G401 (cell line): ENCODE data around the gene GRK7. TPM values are rescaled to one million over a fixed set of nuclear protein-coding genes. Genes with fewer than 3 reads are reported as not detected.

Source experiments
- DNase-seq: peaks from one replicate; pipeline ENCODE4 v3.0.0-alpha.2; 2015; ENCODE audit warnings: low spot score
- in situ Hi-C: cut with HindIII; loops from 2 replicates; pipeline ENCODE4 v1.10.0; 2016; ENCODE audit warnings: low sequenced_read_pairs, mixed read lengths
- total RNA-seq: library from RNA; depleted of rRNA; stranded (reverse); fragments of >200 nt; shearing (Covaris generic); gene quantifications from 2 replicates; pipeline ENCODE4 v1.2.3, GENCODE V29; 2014; rRNA removed

The GRK7 gene
- total RNA-seq, 1 experiment from 2014 or later = not detected

GRCh38 chr3:141811348-141811747 is 48.1 kb downstream of the GRK7 start:
- no peak for DNase-seq
- in situ Hi-C loops = no loop called here

- DNase-seq = no peak
- in situ Hi-C loops = no loop called here
Observed at GRCh38 chr3:141812084-141812483, 48.9 kb downstream of the GRK7 start.

GRCh38 chr3:141812586-141812985 is 49.4 kb downstream of the GRK7 start:
- no peak for DNase-seq
- in situ Hi-C loops = no loop called here

Other genes starting within 250 kb of the GRK7 start
- 108 and 124 TPM in 2 replicates for gene RNF7, start 25.1 kb upstream of the GRK7 start, total RNA-seq
- gene ATP1B3, start 113.2 kb downstream of the GRK7 start, total RNA-seq = 45.6 and 51.0 TPM in 2 replicates